Measurements from ENCODE around the gene SERPINB8.

DNA sequence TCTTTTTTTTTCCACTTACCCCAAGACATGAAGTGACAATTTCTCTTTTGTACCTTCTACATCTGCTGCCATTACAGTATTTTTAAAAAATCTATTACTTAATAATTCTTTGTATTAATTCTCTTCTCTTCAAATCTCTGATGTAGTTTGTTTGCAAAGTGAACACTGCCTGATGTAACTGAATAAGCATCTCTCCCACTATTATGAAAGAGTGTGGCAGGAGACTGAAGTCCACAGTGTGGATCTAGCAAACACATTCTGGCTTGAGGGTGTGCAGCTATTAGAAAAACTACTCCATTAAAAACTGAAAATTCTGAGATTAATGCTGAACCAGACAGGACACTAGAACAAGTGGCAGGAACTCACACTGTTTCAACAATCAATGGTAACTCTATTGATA, 5.0 kb upstream of the SERPINB8 start:
- TF ChIP-seq, protein P1, sequence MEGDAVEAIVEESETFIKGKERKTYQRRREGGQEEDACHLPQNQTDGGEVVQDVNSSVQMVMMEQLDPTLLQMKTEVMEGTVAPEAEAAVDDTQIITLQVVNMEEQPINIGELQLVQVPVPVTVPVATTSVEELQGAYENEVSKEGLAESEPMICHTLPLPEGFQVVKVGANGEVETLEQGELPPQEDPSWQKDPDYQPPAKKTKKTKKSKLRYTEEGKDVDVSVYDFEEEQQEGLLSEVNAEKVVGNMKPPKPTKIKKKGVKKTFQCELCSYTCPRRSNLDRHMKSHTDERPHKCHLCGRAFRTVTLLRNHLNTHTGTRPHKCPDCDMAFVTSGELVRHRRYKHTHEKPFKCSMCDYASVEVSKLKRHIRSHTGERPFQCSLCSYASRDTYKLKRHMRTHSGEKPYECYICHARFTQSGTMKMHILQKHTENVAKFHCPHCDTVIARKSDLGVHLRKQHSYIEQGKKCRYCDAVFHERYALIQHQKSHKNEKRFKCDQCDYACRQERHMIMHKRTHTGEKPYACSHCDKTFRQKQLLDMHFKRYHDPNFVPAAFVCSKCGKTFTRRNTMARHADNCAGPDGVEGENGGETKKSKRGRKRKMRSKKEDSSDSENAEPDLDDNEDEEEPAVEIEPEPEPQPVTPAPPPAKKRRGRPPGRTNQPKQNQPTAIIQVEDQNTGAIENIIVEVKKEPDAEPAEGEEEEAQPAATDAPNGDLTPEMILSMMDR (IDR thresholded peaks at IDR 0.05; ENCODE audit: insufficient read depth, low read depth, low read length), result no peak
- TF ChIP-seq EZH2 (IDR thresholded peaks at IDR 0.05; ENCODE audit: insufficient read depth, low read length), result no peak
